DND-41 (cell line): ENCODE measurements around the gene PRSS38.

ENCODE experiments used
- CTCF ChIP-seq: IDR thresholded peaks from 2 replicates; pipeline ENCODE4 v1.5.1; 2012; ENCODE audit warnings: borderline replicate concordance, low read length, moderate library complexity, mild to moderate bottlenecking; ENCODE audit not compliant: poor library complexity, severe bottlenecking; ENCODE audit errors: extremely low read depth
- EZH2 ChIP-seq: IDR thresholded peaks from 3 replicates; pipeline ENCODE4 v1.6.1; 2012; ENCODE audit warnings: borderline replicate concordance, low read depth, mild to moderate bottlenecking, moderate library complexity, low read length, inconsistent platforms; ENCODE audit not compliant: severe bottlenecking

DNA sequence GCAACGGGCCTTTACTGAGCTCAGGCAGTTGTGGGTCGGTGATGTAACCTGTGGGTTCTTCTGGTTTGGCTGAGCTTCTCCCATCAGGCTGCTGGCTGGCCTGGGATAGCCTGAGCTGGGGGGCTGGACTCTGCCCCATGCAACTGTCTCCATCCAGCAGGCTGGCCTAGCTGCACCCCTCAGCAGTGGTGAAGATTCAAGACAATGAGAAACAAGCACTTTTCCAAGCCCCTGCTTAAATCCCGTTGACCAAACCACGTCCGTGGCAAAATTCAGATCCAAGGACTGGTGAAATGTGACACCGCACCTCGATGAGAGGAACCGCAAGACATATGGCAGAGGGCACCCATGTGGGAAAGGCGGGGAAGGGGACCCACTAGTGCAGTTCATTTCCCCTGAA is 25.6 kb downstream of the PRSS38 start:
- TF ChIP-seq CTCF (no peak), EZH2 (no peak)
